IPS DF 6.9 (cell line): Measurements from ENCODE around the gene PARP1.

ENCODE experiments used
- DNase-seq: peaks from one replicate; pipeline ENCODE4 v3.0.0-alpha.2; 2013; ENCODE audit warnings: low read depth, low spot score
- H3K27ac ChIP-seq: one replicate; pipeline ENCODE4 v1.5.1; 2013; ENCODE audit warnings: low read length, control low read depth
- H3K27me3 ChIP-seq: 2 replicates; pipeline ENCODE4 v1.6.1; 2013; ENCODE audit warnings: mild to moderate bottlenecking, low read length; ENCODE audit not compliant: control insufficient read depth, insufficient read depth
- H3K36me3 ChIP-seq: 2 replicates; pipeline ENCODE4 v1.6.1; 2013; ENCODE audit warnings: low read length; ENCODE audit not compliant: control insufficient read depth, insufficient read depth
- H3K4me1 ChIP-seq: 2 replicates; pipeline ENCODE4 v1.6.1; 2013; ENCODE audit warnings: low read length; ENCODE audit not compliant: control insufficient read depth, insufficient read depth
- H3K4me3 ChIP-seq: 2 replicates; pipeline ENCODE4 v1.5.1; 2013; ENCODE audit warnings: mild to moderate bottlenecking, low read length
- H3K9me3 ChIP-seq: 2 replicates; pipeline ENCODE4 v1.6.1; 2013; ENCODE audit warnings: low read length, inconsistent platforms; ENCODE audit not compliant: control insufficient read depth, insufficient read depth
- WGBS: extraction: QIAGEN DNeasy Blood & Tissue Kit; methylation state at CpG from one replicate; pipeline ENCODE4 v1.1.7; 2013; ENCODE audit warnings: mixed read lengths, missing lambda C conversion rate; ENCODE audit not compliant: insufficient read length, insufficient coverage; 5-methylcytosine and 5-hydroxymethylcytosine counted together

PARP1 gene

DNA sequence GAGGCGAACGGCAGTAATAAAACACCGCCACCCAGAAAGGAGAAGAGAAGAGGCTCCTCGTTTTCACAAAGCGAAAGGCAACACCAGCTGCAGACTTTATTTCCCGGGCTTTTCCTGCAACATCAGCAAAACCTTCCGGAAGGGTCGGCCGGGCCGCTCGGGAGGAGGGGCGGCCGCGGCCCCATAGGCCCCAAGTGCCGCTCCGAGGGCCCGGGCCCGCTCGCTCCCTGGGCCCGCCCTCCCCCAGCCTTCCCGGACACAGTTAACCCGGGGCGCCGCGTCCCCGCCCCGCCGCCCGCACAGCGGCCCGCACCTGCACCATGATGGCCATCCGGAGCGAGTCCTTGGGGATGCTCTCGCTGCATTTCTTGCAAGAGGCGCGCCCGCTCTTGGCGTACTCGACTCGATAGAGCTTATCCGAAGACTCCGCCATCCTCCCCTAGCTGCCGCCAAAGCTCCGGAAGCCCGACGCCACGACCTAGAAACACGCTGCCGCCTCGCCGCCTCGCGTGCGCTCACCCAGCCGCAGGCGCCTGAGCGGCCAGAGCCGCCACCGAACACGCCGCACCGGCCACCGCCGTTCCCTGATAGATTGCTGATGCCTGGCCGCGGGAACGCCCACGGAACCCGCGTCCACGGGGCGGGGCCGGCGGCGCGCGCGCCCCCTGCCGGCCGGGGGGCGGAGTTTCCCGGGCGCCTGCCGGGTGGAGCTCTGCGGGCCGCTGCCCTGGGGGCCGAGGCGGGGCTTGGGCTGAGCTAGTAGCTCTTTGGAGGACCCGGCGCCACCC is at the start of gene PARP1:
TSS of gene PARP1 (minus strand) at position 597 of the 788 bp plus-strand sequence. CDS start at position 433, 164 bp downstream.
- no peak for DNase-seq
- Histone ChIP-seq H3K36me3 (no peaks in the 10 kb centered on the region), H3K4me1 (peaks cover 13% of the 10 kb centered on the region; the same call in 1 of the 2 replicates), H3K9me3 (no peaks in the 10 kb centered on the region), H3K27ac (no peak within 1 kb of the TSS), H3K27me3 (no peaks in the 10 kb centered on the region), H3K4me3 (peak within 1 kb of the TSS; percentile 96)
- no CpG with 5 or more reads among the region's 90 CpGs for WGBS

DNA sequence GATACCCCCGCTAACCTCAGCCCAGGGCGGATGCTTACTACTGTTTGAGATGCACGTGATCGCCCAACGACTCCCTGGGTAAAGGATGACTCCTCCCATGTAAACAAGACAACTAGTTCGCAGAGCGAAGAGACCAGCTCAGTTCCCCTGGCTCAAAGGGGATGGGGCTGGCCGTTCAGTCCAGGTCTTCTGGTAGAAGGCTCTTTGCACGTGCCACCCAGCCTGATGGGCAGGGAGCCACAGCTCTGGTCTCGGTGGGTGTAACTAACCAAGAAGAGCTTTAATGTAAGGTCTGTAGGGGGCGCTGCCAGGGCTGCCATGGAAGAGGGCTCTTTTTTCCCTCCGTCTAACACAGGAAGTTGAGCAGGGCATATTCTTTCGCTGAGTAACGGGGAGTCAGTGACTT is 49.4 kb upstream of the PARP1 start:
- WGBS, result no CpG with 5 or more reads among the region's 14 CpGs
- H3K36me3 ChIP-seq, result no peaks in the 10 kb centered on the region
- no peak overlapping the region for H3K4me3 ChIP-seq
- DNase-seq, result peak; percentile 70
- no peaks in the 10 kb centered on the region for H3K27me3 ChIP-seq
- H3K4me1 ChIP-seq, result no peaks in the 10 kb centered on the region
- no peaks in the 10 kb centered on the region for H3K9me3 ChIP-seq
- no peak overlapping the region for H3K27ac ChIP-seq

DNA sequence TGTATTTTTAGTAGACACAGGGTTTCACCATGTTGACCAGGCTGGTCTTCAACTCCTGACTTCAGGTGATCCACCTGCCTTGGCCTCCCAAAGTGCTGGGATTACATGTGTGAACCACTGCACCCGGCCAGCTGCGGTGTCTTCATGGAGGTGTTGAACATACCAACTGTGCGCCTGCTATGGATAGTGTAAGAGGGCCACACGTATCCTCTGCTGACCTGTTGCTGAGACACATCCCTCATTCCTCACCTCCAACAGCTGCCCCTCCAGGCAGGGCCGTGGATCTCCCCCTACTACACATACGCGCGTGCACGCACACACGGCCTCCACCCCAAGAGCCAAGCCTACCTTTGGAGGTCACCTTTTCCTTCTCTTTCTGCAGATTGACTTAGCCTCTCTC is 48.0 kb upstream of the PARP1 start:
- H3K27ac ChIP-seq, result no peak overlapping the region
- H3K9me3 ChIP-seq, result no peaks in the 10 kb centered on the region
- no peak for DNase-seq
- H3K27me3 ChIP-seq, result no peaks in the 10 kb centered on the region
- no peaks in the 10 kb centered on the region for H3K36me3 ChIP-seq
- H3K4me1 ChIP-seq, result no peaks in the 10 kb centered on the region
- no CpG with 5 or more reads among the region's 10 CpGs for WGBS
- no peak overlapping the region for H3K4me3 ChIP-seq

DNA sequence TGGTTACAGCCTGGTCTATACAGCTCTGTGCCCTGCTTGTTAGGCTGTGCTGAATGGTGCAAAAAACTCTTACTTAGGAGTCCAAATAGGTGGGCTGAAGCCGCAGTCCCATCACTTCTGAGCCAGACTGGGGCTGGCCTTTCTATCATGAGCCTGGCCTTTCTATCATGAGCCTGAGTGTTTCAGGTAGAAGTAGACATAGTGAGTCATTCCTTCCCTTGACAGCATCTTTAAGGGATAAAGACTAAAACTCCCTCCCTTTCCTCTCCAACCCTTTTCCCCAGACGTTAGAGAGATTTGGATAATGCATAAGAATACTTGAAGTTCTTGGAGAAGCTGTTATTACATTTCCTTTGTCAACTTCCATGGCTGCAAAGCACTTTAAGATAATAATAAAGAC is 46.5 kb upstream of the PARP1 start:
- no peaks in the 10 kb centered on the region for H3K27me3 ChIP-seq
- WGBS, result no CpG with 5 or more reads among the region's 2 CpGs
- no peak overlapping the region for H3K4me3 ChIP-seq
- no peaks in the 10 kb centered on the region for H3K36me3 ChIP-seq
- H3K9me3 ChIP-seq, result no peaks in the 10 kb centered on the region
- no peak for DNase-seq
- H3K27ac ChIP-seq, result no peak overlapping the region
- no peaks in the 10 kb centered on the region for H3K4me1 ChIP-seq

DNA sequence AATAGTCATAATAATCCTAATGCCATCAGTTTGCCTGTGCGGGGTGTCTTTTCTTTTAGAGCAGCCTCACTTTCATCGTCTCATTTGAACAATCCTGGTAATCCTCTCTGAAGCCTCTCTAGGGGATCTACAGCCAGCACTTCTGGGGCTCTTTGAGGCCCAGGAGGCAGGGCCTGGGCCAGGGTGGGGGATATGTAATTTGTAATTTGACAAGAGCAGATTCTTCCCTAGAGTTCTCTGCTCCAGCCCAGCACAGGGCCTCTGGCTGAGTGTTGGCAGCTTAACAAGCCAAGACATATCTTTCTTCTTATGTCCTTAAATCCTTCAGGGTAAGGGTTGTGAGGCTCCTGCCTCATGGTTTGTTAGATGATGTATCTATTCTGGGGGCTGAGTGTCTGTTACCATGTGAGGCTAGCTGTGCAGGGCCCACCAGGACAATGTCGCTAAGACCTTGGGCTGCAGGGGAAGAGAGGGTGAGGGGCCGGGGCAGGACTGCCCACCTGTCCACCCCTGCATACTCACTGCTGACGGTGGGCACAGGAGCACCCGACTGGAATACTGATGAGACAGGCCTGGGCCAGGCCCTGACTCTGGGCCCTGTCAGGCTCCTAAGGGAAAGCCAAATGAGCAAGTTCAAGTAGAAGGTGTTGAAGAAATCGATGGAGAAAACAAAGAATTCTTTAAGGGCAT is 45.3 kb upstream of the PARP1 start:
- no peak for DNase-seq
- no peaks in the 10 kb centered on the region for H3K4me1 ChIP-seq
- WGBS, result no CpG with 5 or more reads among the region's 7 CpGs

DNA sequence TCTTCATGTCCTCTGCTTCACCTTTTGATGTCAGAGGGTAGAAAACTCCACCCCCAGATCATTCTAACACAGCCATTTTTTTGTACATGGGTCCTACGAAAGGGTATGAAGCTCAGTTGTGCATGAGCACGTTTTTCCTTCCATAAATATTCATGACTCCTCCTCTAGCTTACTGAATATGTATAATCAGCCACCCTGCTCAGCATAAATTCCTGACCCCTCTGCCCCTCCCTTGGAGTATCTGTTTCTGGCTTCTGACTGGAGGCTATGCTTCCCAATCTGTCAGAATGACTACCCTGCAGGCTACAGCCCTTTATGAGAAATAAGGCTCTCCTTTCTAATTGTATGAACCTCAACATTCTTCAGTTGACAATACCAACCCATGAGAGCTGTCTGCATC is 42.8 kb upstream of the PARP1 start:
- H3K4me1 ChIP-seq, result no peaks in the 10 kb centered on the region

More for the DNA sequence above, 45.3 kb upstream of the PARP1 start:
- Histone ChIP-seq H3K36me3 (no peaks in the 10 kb centered on the region), H3K27me3 (no peaks in the 10 kb centered on the region), H3K4me3 (no peak overlapping the region), H3K27ac (no peak overlapping the region), H3K9me3 (no peaks in the 10 kb centered on the region)

DNA sequence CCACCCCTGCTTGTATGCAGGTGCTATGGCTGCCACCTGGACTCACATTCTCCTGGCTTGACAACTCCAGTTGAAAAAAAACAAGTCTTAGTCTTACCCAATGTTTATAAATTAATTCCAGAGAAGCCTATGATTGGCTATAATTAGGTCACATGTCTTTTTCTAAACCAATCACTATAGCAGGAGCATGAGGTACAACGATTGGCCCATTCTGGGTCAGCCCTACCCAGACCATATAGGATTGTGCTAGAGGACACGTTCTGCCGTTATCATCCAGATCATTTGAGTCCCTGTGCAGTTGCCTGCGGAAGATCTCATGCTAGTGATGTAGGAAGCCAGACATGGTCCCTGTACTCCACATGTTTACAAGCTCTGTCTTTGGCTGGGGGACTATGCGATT is 41.9 kb upstream of the PARP1 start:
- no peak for DNase-seq
- no peak overlapping the region for H3K27ac ChIP-seq
- no peak overlapping the region for H3K4me3 ChIP-seq
- no peaks in the 10 kb centered on the region for H3K9me3 ChIP-seq
- no CpG with 5 or more reads among the region's 5 CpGs for WGBS
- no peaks in the 10 kb centered on the region for H3K36me3 ChIP-seq
- H3K27me3 ChIP-seq, result no peaks in the 10 kb centered on the region
- H3K4me1 ChIP-seq, result no peaks in the 10 kb centered on the region

More for the DNA sequence above, 42.8 kb upstream of the PARP1 start:
- no peaks in the 10 kb centered on the region for H3K36me3 ChIP-seq
- WGBS, result no CpG with 5 or more reads among the region's 2 CpGs
- H3K9me3 ChIP-seq, result no peaks in the 10 kb centered on the region
- no peak overlapping the region for H3K4me3 ChIP-seq
- no peak overlapping the region for H3K27ac ChIP-seq
- H3K27me3 ChIP-seq, result no peaks in the 10 kb centered on the region
- DNase-seq, result no peak

DNA sequence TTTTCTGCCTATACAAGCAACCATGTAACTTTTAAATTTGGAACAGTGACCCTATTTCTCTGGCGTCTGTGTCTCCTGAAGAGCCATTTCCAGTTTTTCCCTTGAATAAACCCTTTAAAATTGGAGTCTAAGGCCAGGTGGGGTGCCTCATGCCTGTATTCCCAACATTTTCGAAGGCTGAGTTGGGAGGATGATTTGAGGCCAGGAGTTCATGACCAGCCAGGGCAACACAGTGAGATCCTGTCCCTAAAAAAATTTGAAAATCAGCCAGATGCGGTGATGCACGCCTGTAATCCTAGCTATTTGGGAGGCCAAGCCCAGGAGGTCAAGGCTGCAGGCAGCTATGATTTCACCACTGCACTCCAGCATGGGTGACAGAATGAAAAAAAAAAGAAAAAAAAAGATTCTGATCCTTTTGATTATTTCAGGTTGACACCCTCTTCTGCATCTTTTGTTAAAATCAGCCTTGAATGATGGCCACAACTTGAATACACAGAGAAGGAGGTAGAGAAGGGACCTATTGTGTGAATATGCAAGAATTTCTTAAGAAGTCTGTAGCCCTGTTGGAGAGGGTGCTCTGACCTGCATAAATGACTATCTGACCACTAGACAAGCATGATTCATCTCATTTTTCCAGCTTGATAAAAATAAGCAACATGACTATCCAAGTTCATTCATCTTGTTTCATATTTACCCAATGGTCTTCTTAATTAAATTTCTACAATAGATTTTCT is 40.2 kb upstream of the PARP1 start:
- no peak overlapping the region for H3K4me3 ChIP-seq
- no peaks in the 10 kb centered on the region for H3K9me3 ChIP-seq
- no peak overlapping the region for H3K27ac ChIP-seq
- 0 out of 2 replicates have a peak, but pooled peaks cover under 1% of the 10 kb centered on the region for H3K4me1 ChIP-seq
- no peaks in the 10 kb centered on the region for H3K27me3 ChIP-seq
- DNase-seq, result no peak
- no CpG with 5 or more reads among the region's 4 CpGs for WGBS
- H3K36me3 ChIP-seq, result no peaks in the 10 kb centered on the region

DNA sequence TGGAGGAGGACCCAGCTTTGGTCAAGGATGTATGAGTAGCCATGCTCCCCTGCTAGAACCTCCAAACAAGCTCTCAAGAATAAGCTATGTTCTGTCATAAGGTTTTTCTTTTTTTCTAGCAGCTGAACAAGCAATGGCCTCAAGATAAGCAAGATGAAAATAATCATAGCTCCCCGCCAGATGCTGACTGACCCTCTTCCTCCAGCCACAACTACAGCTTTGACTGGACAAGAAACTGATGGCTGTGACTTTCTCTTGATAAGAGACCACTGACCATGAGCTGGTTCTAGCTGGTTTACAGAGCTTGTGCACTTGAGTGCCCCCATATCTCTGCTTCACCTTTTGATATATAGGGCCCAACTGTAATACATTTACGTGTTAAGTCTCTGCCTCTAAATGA is 38.2 kb upstream of the PARP1 start:
- Histone ChIP-seq H3K27ac (no peak overlapping the region), H3K27me3 (no peaks in the 10 kb centered on the region), H3K4me3 (no peak overlapping the region), H3K36me3 (no peaks in the 10 kb centered on the region), H3K9me3 (no peaks in the 10 kb centered on the region), H3K4me1 (peaks cover 2% of the 10 kb centered on the region; the same call in 1 of the 2 replicates)
- WGBS, result no CpG with 5 or more reads among the region's 2 CpGs
- DNase-seq, result no peak

DNA sequence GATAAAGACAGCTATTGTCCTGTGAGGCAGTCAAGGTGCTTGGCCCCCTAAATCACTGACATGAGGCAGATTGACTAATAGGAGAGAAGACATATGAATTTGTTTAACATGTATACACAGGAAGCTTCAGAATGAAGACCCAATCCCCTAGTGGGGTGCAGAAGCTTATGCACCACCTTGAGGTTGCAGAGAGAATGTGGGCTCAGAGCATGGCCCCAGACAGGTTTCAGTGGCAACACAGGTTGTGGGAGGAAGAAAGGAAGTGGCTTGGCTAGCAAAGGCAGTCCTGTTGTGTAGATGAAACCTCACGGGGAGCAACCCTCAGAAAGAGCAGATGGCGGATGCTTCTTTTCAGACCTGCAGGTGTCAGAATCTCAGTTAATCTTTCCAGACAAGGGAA is 37.0 kb upstream of the PARP1 start:
- no peaks in the 10 kb centered on the region for H3K27me3 ChIP-seq
- no peaks in the 10 kb centered on the region for H3K9me3 ChIP-seq
- H3K4me3 ChIP-seq, result no peak overlapping the region
- no CpG with 5 or more reads among the region's 2 CpGs for WGBS
- H3K4me1 ChIP-seq, result peaks cover 2% of the 10 kb centered on the region; the same call in 1 of the 2 replicates
- H3K36me3 ChIP-seq, result no peaks in the 10 kb centered on the region
- no peak overlapping the region for H3K27ac ChIP-seq
- DNase-seq, result no peak
